GM23338 (cell line): ENCODE data around the gene NIPAL3. TPM values are rescaled to one million over a fixed set of nuclear protein-coding genes. Genes with fewer than 3 reads are reported as not detected.
A peak's percentile ranks its signal among the peaks of the same experiment; 100 is the strongest.

Experiments used
- ATAC-seq: fragments of 200-7000 bp; cut with Tn5 transposase; 3 replicates; pipeline ENCODE4 v1.9.1; 2020
- DNase-seq: peaks from one replicate; pipeline ENCODE4 v3.0.0-alpha.2; 2015; ENCODE audit warnings: low spot score
- H2AFZ ChIP-seq: fragments of 200-600 bp; sonication (generic); 2 replicates; pipeline ENCODE4 v1.8.0; 2016; ENCODE audit warnings: antibody characterized with exemption, mild to moderate bottlenecking, moderate library complexity
- H3F3A ChIP-seq: fragments of 200-600 bp; sonication (generic); replicated peaks from 2 replicates; pipeline ENCODE4 v1.8.0; 2017; ENCODE audit warnings: antibody characterized with exemption, mixed run types, low read depth
- H3K27ac ChIP-seq: fragments of 200-600 bp; sonication (generic); 2 replicates; pipeline ENCODE4 v1.6.1; 2016; ENCODE audit warnings: low read depth
- H3K27me3 ChIP-seq: fragments of 200-600 bp; sonication (generic); 2 replicates; pipeline ENCODE4 v1.8.0; 2016; ENCODE audit warnings: mild to moderate bottlenecking, mixed run types, moderate library complexity; ENCODE audit not compliant: insufficient read depth
- H3K36me3 ChIP-seq: fragments of 200-600 bp; sonication (generic); 2 replicates; pipeline ENCODE4 v1.8.0; 2016; ENCODE audit warnings: mild to moderate bottlenecking; ENCODE audit not compliant: insufficient read depth
- H3K4me1 ChIP-seq: fragments of 200-600 bp; sonication (generic); 2 replicates; pipeline ENCODE4 v1.8.0; 2016; ENCODE audit warnings: mild to moderate bottlenecking, moderate library complexity; ENCODE audit not compliant: insufficient read depth
- H3K4me2 ChIP-seq: fragments of 200-600 bp; sonication (generic); 2 replicates; pipeline ENCODE4 v1.7.1; 2017; ENCODE audit warnings: mixed run types
- H3K4me3 ChIP-seq: fragments of 200-600 bp; sonication (generic); 2 replicates; pipeline ENCODE4 v1.6.1; 2016; ENCODE audit warnings: mixed run types
- H3K79me2 ChIP-seq: fragments of 200-600 bp; sonication (generic); replicated peaks from 2 replicates; pipeline ENCODE4 v1.8.0; 2017; ENCODE audit warnings: mild to moderate bottlenecking; ENCODE audit not compliant: insufficient read depth
- H3K9me2 ChIP-seq: fragments of 200-600 bp; sonication (generic); 2 replicates; pipeline ENCODE4 v1.8.0; 2017; ENCODE audit not compliant: insufficient read depth
- H4K20me1 ChIP-seq: fragments of 200-600 bp; sonication (generic); replicated peaks from 2 replicates; pipeline ENCODE4 v1.8.0; 2017; ENCODE audit warnings: mild to moderate bottlenecking; ENCODE audit not compliant: insufficient read depth
- H3K27ac Mint-ChIP-seq: 2 replicates; pipeline ENCODE4 v1.8.0; 2020; ENCODE audit warnings: inconsistent platforms, mild to moderate bottlenecking, moderate library complexity, mixed read lengths
- H3K27me3 Mint-ChIP-seq: 3 replicates; pipeline ENCODE4 v1.8.0; 2022; ENCODE audit warnings: low read depth, mild to moderate bottlenecking, moderate library complexity, mixed read lengths, inconsistent platforms; ENCODE audit not compliant: insufficient read depth, poor library complexity
- H3K36me3 Mint-ChIP-seq: 3 replicates; pipeline ENCODE4 v1.8.0; 2021; ENCODE audit warnings: low read depth, mild to moderate bottlenecking, inconsistent platforms, moderate library complexity, mixed read lengths
- H3K4me1 Mint-ChIP-seq: 3 replicates; pipeline ENCODE4 v1.8.0; 2020; ENCODE audit warnings: mild to moderate bottlenecking, inconsistent platforms, mixed read lengths
- H3K4me3 Mint-ChIP-seq: 3 replicates; pipeline ENCODE4 v1.8.0; 2021; ENCODE audit warnings: moderate library complexity, mild to moderate bottlenecking, inconsistent platforms, mixed read lengths
- H3K9me3 Mint-ChIP-seq: 3 replicates; pipeline ENCODE4 v1.8.0; 2020; ENCODE audit warnings: moderate library complexity, mild to moderate bottlenecking, inconsistent platforms, mixed read lengths
- CREB1 ChIP-seq: fragments of 250-450 bp; sonication (Bioruptor Pico); IDR thresholded peaks from 2 replicates; pipeline ENCODE4 v1.5.0; 2020; ENCODE audit warnings: low read depth, mild to moderate bottlenecking, moderate library complexity
- CTCF ChIP-seq, 2 experiments: fragments of 200-600 bp in 1 of 2; sonication (generic) in 1 of 2; conservative IDR thresholded peaks; 2 replicates each; pipeline versions ENCODE4 v1.5.1 to v1.6.1; 2016 to 2017; ENCODE audit warnings: antibody characterized with exemption in 2 of 2, low read depth in 2 of 2, mild to moderate bottlenecking in 2 of 2, moderate library complexity in 1 of 2
- EZH2 ChIP-seq: fragments of 200-600 bp; sonication (generic); IDR thresholded peaks from one replicate; pipeline ENCODE4 v1.8.0; 2017; ENCODE audit warnings: antibody characterized with exemption, mild to moderate bottlenecking, low read depth; ENCODE audit not compliant: unreplicated experiment
- EZH2phosphoT487 ChIP-seq: fragments of 200-600 bp; sonication (generic); IDR thresholded peaks from one replicate; pipeline ENCODE4 v1.8.1; 2018; ENCODE audit warnings: antibody characterized with exemption; ENCODE audit not compliant: unreplicated experiment
- JUNB ChIP-seq: IDR thresholded peaks from one replicate; pipeline ENCODE4 v1.6.1; 2016; ENCODE audit warnings: antibody characterized with exemption; ENCODE audit not compliant: unreplicated experiment
- NANOG ChIP-seq: IDR thresholded peaks from 2 replicates; pipeline ENCODE4 v1.6.1; 2016; ENCODE audit warnings: antibody characterized with exemption, borderline replicate concordance
- REST ChIP-seq: IDR thresholded peaks from one replicate; pipeline ENCODE4 v1.6.1; 2018; ENCODE audit warnings: antibody characterized with exemption; ENCODE audit not compliant: unreplicated experiment
- STAT1 ChIP-seq: IDR thresholded peaks from one replicate; pipeline ENCODE4 v1.6.1; 2016; ENCODE audit warnings: antibody characterized with exemption; ENCODE audit not compliant: unreplicated experiment
- polyA plus RNA-seq: library from polyadenylated mRNA; unstranded; fragments of >200 nt; fragmentation: Nextera tagmentation; extraction: Ambion mirVana; gene quantifications from 2 replicates; pipeline ENCODE4 v1.2.1, GENCODE V29; 2016
- total RNA-seq: library from RNA; depleted of rRNA; stranded (reverse); fragments of >200 nt; shearing (Covaris generic); gene quantifications from 2 replicates; pipeline ENCODE4 v1.2.3, GENCODE V29; 2014

NIPAL3 gene
- total and polyA plus RNA-seq, 2 experiments from 2014 or later = 5.5 to 9.6 TPM

- no peak for TF ChIP-seq REST
- no peak for TF ChIP-seq EZH2
- no peak for TF ChIP-seq NANOG
- no peak for TF ChIP-seq CTCF (conservative IDR thresholded peaks at IDR 0.05; ENCODE audit: low read depth in 2 of 2)
Measured at GRCh38 chr1:24504560-24504959, 89.0 kb downstream of the NIPAL3 start (continued).

- Histone ChIP-seq H3K79me2 (peaks cover 17% of the 10 kb centered on the region), H3K27ac (no peak overlapping the region), H4K20me1 (no peaks in the 10 kb centered on the region), H3K36me3 (no peaks in the 10 kb centered on the region), H3K9me2 (no peaks in the 10 kb centered on the region), H3K4me3 (no peak overlapping the region), H3F3A (0 out of 2 replicates have a peak, but pooled peaks cover 3% of the 10 kb centered on the region), H3K4me2 (no peak overlapping the region), H2AFZ (no peak overlapping the region), H3K27me3 (peaks cover 7% of the 10 kb centered on the region), H3K4me1 (peaks cover 37% of the 10 kb centered on the region)
- TF ChIP-seq STAT1 = no peak
- Mint-ChIP-seq H3K4me3 (no peak overlapping the region), H3K9me3 (peaks cover 3% of the 10 kb centered on the region; the same call in 1 of the 3 replicates), H3K27ac (no peak overlapping the region), H3K36me3 (peaks cover 2% of the 10 kb centered on the region; the same call in 1 of the 3 replicates), H3K4me1 (peaks cover 62% of the 10 kb centered on the region), H3K27me3 (peaks cover 9% of the 10 kb centered on the region)
- DNase-seq (no peak), ATAC-seq (no peak)
Measured at GRCh38 chr1:24505816-24506215, 90.2 kb downstream of the NIPAL3 start.

GRCh38 chr1:24506691-24507381 lies 91.2 kb downstream of the NIPAL3 start:
- Histone ChIP-seq H3K36me3 (no peaks in the 10 kb centered on the region), H2AFZ (no peak overlapping the region), H3K4me3 (no peak overlapping the region), H3K27ac (no peak overlapping the region), H3F3A (0 out of 2 replicates have a peak, but pooled peaks cover 3% of the 10 kb centered on the region), H3K27me3 (peaks cover 7% of the 10 kb centered on the region), H3K4me2 (no peak overlapping the region), H4K20me1 (no peaks in the 10 kb centered on the region), H3K79me2 (peaks cover 17% of the 10 kb centered on the region), H3K4me1 (peaks cover 26% of the 10 kb centered on the region), H3K9me2 (no peaks in the 10 kb centered on the region)
- peak overlapping the region; percentile 26; the same call in 1 of the 2 replicates for H3K27ac Mint-ChIP-seq
- H3K27me3 Mint-ChIP-seq = peaks cover 9% of the 10 kb centered on the region
- DNase-seq (no peak), ATAC-seq (peak; percentile 7; the same call in 2 of the 3 replicates)
- H3K4me3 Mint-ChIP-seq = no peak overlapping the region; the same call in 2 of the 3 replicates
- peaks cover 2% of the 10 kb centered on the region; the same call in 1 of the 3 replicates for H3K36me3 Mint-ChIP-seq
- peaks cover 3% of the 10 kb centered on the region; the same call in 1 of the 3 replicates for H3K9me3 Mint-ChIP-seq
- peaks cover 56% of the 10 kb centered on the region for H3K4me1 Mint-ChIP-seq
- TF ChIP-seq NANOG = no peak
- TF ChIP-seq EZH2 = no peak
- no peak for TF ChIP-seq JUNB
- TF ChIP-seq STAT1 = no peak
- no peak for TF ChIP-seq CREB1 (CRISPR knock-in tag)
- no peak for TF ChIP-seq EZH2phosphoT487
